Stimulated activated CD4-positive, alpha-beta T cell treated with anti-CD3 and anti-CD28 coated beads, Interleukin-1b, Interleukin-23, amount 100 ng/mL, for 1 hour (primary cell): ENCODE measurements around the gene PFDN1.
"Not testable (repeated sequence)": the region's sequence is repeated elsewhere in the genome, so short reads cannot be mapped to it uniquely, and the experiment has no call there.

Experiments
- DNase-seq, 2 donors: peaks; one replicate each; pipeline ENCODE4 v3.0.0-alpha.2; 2020; ENCODE audit warnings: low read depth in 2 of 2

PFDN1 gene

DNA sequence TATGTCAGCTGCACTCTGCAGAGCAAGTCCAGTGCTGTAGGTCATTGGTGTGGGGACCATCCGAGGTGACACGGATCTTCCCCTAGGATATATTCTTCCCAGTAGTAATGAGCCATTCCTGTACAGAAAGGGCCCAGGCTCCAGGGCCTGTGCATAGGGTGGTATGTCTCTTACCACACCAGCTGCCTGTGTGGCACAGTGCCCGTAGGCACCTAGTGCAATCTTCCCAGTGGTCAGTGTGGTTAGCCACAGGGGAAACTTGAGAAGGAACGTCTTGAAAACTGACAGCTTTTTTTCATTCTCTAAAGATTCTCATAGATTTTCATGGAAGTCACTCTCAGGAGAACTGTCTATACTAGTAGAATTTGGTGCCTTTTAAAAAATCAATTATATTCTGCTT is 88.1 kb downstream of the PFDN1 start:
- DNase-seq: no peak

- no peak for DNase-seq
These were observed 89.4 kb downstream of the PFDN1 start for GRCh38 chr5:140213370-140213983.

GRCh38 chr5:140208065-140208464 is 94.8 kb downstream of the PFDN1 start:
- no peak for DNase-seq

GRCh38 chr5:140207250-140207964 is 95.5 kb downstream of the PFDN1 start:
- DNase-seq: no peak

- no peak for DNase-seq
These were observed 96.9 kb downstream of the PFDN1 start for GRCh38 chr5:140205952-140206351.

DNA sequence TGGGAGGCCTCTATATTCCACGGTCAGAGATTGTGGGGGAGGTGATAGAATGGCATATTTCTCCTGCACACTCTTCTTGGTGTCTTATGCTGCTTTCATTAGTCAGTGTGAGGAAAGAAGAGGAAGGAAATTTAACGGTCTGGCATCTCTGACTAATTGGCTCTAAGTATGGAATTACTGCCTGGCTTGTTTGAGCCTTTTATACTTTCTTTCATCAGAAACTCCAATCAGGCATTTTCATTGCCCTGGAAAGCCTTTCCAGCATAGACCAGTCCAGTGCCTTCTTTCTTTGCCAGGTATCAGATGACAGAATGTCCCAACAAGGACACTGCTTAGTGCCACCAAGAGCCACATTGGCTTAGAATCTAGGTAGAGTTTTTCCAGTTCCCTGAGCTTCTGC is 97.7 kb downstream of the PFDN1 start:
- no peak for DNase-seq

DNA sequence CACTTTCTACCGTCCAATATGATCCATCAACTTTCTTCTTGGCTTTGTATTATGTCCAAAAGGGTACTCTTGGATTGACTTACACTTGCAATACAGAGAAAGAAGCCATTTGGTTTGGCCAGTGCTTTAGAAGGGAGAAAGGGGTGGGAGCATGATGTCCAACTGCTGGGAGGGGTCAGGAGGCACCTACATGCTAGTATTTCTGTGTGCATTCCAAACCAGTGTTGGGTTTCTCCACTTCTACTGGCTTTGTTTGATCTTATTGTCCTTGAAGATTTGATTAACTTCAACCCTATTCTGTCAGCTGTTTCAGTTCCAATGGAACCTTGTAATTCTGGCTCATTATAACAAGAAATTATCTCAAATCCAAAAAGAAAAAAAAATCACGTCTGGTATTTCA is 100.3 kb downstream of the PFDN1 start:
- DNase-seq: no peak

GRCh38 chr5:140202078-140202477 is 100.8 kb downstream of the PFDN1 start:
- no peak for DNase-seq

GRCh38 chr5:140198915-140199314 is 104.0 kb downstream of the PFDN1 start:
- DNase-seq: not testable (repeated sequence)

GRCh38 chr5:140197023-140197422 is 105.9 kb downstream of the PFDN1 start:
- no peak for DNase-seq

DNA sequence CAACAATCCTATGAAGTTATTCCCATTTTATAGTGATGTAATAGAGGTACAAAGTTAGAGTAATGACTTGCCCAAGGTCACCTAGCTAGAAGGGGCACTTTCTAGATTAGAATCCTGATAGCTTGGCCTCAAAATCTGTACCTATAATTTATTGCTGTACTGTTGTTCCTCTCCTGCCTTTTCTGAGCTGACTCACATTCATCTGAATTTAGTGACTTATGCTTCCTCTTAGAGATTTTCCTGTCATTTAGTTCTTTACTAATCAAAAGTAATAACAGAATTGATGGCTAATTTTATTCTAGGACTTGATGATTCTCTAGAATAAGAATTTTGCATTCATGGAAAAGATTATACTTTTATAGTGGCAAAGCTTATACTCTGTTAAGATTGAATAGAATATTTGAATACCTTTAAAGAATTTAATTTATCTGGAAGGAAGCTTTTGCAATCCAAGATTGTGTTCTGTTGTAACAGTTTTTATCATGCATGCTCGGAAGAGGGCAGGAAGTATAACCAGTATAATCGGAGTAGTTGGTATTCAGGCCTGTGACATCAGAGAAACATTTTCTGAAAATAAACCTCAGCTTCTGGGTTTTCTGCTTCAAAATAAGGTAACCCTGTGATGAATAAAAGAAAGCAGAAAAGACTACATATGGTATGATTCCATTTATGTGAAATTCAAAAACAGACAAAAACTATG is 106.6 kb downstream of the PFDN1 start:
- DNase-seq: no peak
